HT1080 (cell line): ENCODE data around the gene TAOK2. TPM values are rescaled to one million over a fixed set of nuclear protein-coding genes. Genes with fewer than 3 reads are reported as not detected.

Source experiments
- total RNA-seq: library from RNA; depleted of rRNA; stranded (reverse); fragments of >200 nt; shearing (Covaris generic); gene quantifications from 2 replicates; pipeline ENCODE4 v1.2.3, GENCODE V29; 2014; rRNA removed

TAOK2 gene
- total RNA-seq, 1 experiment from 2014 or later, result 38.4 TPM

Other genes starting within 250 kb of the TAOK2 start
- gene C16orf54, start 227.9 kb upstream of the TAOK2 start, total RNA-seq, result 0.13 and 1.5 TPM in 2 replicates
- gene ZG16, start 195.6 kb upstream of the TAOK2 start, total RNA-seq, result not detected in 2 replicates
- gene KIF22, start 183.1 kb upstream of the TAOK2 start, total RNA-seq, result 120 and 122 TPM in 2 replicates
- gene MAZ, start 167.3 kb upstream of the TAOK2 start, total RNA-seq, result 289 and 412 TPM in 2 replicates
- 0.60 and 4.5 TPM in 2 replicates for gene PRRT2, start 161.7 kb upstream of the TAOK2 start, total RNA-seq
- gene PAGR1, start 157.7 kb upstream of the TAOK2 start, total RNA-seq, result 51.3 and 56.5 TPM in 2 replicates
- 96.4 and 101 TPM in 2 replicates for gene MVP, start 153.4 kb upstream of the TAOK2 start, total RNA-seq
- 77.2 and 80.9 TPM in 2 replicates for gene CDIPT, start 110.6 kb upstream of the TAOK2 start, total RNA-seq
- gene SEZ6L2, start 74.3 kb upstream of the TAOK2 start, total RNA-seq, result 1.5 and 2.6 TPM in 2 replicates
- 3.8 and 9.3 TPM in 2 replicates for gene ASPHD1, start 73.4 kb upstream of the TAOK2 start, total RNA-seq
- 4.1 and 4.3 TPM in 2 replicates for gene KCTD13, start 47.6 kb upstream of the TAOK2 start, total RNA-seq
- gene TMEM219, start 11.8 kb upstream of the TAOK2 start, total RNA-seq, result 38.0 and 39.0 TPM in 2 replicates
- gene HIRIP3, start 21.7 kb downstream of the TAOK2 start, total RNA-seq, result 24.3 and 33.8 TPM in 2 replicates
- 80.1 and 94.7 TPM in 2 replicates for gene INO80E, start 22.4 kb downstream of the TAOK2 start, total RNA-seq
- gene DOC2A, start 37.2 kb downstream of the TAOK2 start, total RNA-seq, result 0.10 and 0.63 TPM in 2 replicates
- not detected in 2 replicates for gene C16orf92, start 49.3 kb downstream of the TAOK2 start, total RNA-seq
- gene TLCD3B, start 57.4 kb downstream of the TAOK2 start, total RNA-seq, result 0.11 and 0.13 TPM in 2 replicates
- gene ALDOA, start 91.9 kb downstream of the TAOK2 start, total RNA-seq, result 1,753 and 2,052 TPM in 2 replicates
- 217 and 241 TPM in 2 replicates for gene PPP4C, start 102.1 kb downstream of the TAOK2 start, total RNA-seq
- 0.59 and 0.90 TPM in 2 replicates for gene TBX6, start 118.1 kb downstream of the TAOK2 start, total RNA-seq
- 0.48 and 2.7 TPM in 2 replicates for gene YPEL3, start 122.3 kb downstream of the TAOK2 start, total RNA-seq
- 0.06 and 2.1 TPM in 2 replicates for gene GDPD3, start 139.7 kb downstream of the TAOK2 start, total RNA-seq
- gene MAPK3, start 149.4 kb downstream of the TAOK2 start, total RNA-seq, result 18.4 and 22.9 TPM in 2 replicates
- 7.1 and 9.1 TPM in 2 replicates for gene CORO1A, start 209.7 kb downstream of the TAOK2 start, total RNA-seq
- 67.0 and 120 TPM in 2 replicates for gene BOLA2B, start 219.8 kb downstream of the TAOK2 start, total RNA-seq
- 93.6 and 98.4 TPM in 2 replicates for gene SLX1A, start 220.0 kb downstream of the TAOK2 start, total RNA-seq
- 3.8 and 15.1 TPM in 2 replicates for gene SULT1A3, start 225.4 kb downstream of the TAOK2 start, total RNA-seq